HG03439 (cell line): Measurements from ENCODE around the gene FUBP3.

ENCODE experiments used
- ATAC-seq: cut with Tn5 transposase; IDR thresholded peaks from one replicate; pipeline ENCODE4 v1.9.1; 2021; ENCODE audit warnings: mild to moderate bottlenecking, moderate library complexity; ENCODE audit not compliant: unreplicated experiment

FUBP3 gene

DNA sequence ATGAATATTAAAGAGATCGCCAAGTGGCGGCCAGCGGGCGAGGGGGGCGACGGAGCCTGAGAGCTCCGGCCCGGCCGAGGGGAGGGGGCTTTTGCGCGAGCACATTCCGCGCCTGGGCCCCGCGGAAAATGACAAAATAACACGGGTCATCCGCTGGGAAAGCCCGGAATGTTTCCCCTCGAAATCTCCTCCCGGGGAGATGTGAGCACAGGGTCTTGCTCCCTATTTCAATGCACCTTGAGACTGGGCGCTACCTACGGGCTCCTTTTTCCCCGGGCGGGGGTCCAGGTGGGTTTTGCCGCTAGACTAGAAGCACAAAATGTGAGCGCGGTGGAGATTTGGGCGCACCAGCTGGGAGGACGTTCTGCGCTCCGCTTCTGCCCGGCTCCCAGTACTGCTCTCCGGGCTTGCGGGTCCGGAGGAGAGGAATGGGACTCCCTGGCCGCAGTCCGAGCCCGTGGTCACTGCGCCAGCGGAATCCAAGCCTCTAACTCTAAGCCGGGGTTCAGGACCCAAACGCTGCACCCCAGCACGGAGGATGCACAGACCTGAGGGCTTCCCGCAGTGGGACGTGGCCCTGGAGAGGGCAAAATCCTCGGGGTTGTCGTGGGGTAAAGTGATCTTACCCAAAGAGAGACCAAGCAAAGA is 82.2 kb downstream of the FUBP3 start:
- ATAC-seq, result no peak

GRCh38 chr9:130662099-130662969 is 83.0 kb downstream of the FUBP3 start:
- ATAC-seq, result no peak

DNA sequence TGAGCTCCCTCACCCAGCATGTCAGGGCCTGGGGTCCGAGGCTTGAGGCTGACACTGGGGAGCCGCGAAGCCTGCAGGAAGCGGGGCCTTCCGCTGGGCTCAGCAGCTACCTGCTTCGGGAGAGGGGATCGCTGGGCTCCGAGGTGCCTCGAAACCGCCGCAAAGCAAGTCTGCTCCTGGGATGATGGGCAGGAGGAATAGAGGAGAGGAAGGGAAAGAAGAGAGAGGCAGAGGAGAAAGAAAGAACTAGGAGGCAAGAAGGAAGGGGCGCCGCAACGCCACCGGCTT is 83.5 kb downstream of the FUBP3 start:
- ATAC-seq, result no peak

- no peak for ATAC-seq
Observed at GRCh38 chr9:130663258-130663976, 84.0 kb downstream of the FUBP3 start.

GRCh38 chr9:130663977-130664250 is 84.5 kb downstream of the FUBP3 start:
- ATAC-seq, result no peak

DNA sequence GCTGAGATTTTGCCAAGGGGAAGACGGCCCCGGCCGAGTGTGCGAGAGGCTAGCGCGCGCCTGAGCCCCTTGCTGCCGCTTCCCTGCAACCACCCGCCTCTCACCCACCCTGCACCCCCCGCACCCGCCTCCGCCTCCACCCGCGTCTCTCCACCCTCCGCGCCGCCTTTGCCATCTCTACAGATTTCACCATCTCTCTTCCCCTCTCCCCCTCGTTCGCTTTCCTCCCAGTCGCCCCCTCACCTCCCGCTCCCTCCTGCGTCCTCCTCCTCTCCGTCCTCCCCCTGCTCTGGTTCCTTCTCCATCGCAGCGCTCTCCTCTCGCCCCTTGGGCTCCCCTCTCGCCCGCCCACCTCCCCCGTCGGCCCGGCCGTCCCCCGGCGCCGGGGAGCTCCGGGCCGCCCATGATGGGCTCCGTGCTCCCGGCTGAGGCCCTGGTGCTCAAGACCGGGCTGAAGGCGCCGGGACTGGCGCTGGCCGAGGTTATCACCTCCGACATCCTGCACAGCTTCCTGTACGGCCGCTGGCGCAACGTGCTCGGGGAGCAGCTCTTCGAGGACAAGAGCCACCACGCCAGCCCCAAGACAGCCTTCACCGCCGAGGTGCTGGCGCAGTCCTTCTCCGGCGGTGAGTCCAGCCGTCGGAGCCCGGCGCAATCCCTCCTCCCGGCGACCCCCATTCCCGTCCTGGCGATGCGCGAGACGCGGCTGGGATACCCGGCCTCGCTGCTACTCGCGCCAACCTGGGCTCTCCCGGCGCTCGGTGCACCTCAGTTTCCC is 85.1 kb downstream of the FUBP3 start, which contains the start of gene PRDM12:
Gene PRDM12 (plus strand): TSS at position 344 of the 778 bp plus-strand sequence. CDS start 60 bp downstream, at position 404.
- no peak for ATAC-seq

- no peak for ATAC-seq
Observed at GRCh38 chr9:130665029-130665430, 85.7 kb downstream of the FUBP3 start.

GRCh38 chr9:130665431-130666392 is 86.3 kb downstream of the FUBP3 start:
- ATAC-seq, result no peak

DNA sequence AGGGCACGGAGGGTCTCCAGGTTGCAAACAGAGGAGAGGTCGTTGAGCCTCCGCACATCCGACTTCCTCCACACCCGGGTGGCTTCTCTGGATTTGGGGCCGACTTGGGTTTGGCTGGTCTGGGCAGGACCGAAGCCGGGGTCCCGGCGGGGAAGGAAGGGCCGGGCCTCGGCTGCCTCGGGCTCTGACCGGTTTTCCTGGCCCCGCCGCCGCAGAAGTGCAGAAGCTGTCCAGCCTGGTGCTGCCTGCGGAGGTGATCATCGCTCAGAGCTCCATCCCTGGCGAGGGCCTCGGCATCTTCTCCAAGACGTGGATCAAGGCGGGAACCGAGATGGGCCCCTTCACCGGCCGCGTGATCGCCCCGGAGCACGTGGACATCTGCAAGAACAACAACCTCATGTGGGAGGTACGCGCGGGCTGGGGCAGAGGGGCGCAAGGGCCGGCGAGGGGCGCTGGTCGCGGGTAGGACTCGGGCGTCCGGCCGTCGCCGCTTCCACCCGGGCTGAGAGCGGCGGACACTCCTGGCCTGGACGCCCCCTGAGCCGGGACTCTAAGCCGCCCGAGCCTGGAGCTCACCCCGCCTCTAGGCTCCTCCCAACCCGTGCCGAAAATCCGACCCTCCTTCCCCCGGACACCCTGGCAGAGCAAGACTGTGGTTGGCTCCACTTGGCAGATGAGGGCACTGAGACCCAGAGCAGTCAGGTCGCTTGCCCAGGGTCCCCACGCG is 87.2 kb downstream of the FUBP3 start:
- ATAC-seq, result no peak

GRCh38 chr9:130667120-130667435 is 87.7 kb downstream of the FUBP3 start:
- no peak for ATAC-seq

DNA sequence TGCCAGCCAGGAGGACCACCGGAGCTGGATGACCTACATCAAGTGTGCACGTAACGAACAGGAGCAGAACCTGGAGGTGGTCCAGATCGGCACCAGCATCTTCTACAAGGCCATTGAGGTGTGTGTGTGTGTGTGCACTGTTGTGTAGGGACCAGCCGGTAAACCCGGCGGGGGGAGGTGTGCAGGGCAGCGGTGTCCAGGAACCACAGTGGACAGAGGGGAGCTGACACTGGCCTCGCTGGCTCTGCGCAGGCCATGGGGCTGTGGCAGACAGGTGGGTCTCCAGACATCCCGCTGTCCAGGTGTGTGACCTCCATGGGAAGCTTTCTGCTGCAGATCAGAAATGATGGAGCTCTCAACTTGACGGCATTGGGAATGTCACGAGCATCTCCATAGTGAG is 88.8 kb downstream of the FUBP3 start:
- no peak for ATAC-seq

- ATAC-seq, result no peak
Observed at GRCh38 chr9:130668659-130669058, 89.3 kb downstream of the FUBP3 start.

- ATAC-seq, result no peak
Observed at GRCh38 chr9:130669965-130670364, 90.6 kb downstream of the FUBP3 start.

- no peak for ATAC-seq
Observed at GRCh38 chr9:130670644-130671043, 91.3 kb downstream of the FUBP3 start.

DNA sequence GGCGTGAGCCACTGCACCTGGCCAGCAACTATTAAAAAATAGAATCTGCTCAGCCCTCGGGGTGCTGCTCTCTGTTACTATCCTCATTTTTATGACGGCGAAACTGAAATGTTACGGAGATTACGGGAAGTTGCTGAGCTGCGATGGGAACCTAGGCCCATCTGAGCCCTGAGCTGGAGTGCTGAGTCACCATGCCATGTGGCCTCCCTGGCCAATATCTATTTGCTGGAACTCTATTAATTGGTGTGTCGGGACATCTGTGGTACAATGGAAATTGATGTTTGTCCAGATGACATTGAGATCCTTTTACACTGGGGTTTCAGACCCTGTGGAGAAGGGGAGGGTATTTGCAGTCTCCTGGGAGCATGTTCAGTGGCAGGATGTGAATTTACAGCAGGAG is 93.1 kb downstream of the FUBP3 start:
- no peak for ATAC-seq

- ATAC-seq, result no peak
Observed at GRCh38 chr9:130672933-130673615, 93.7 kb downstream of the FUBP3 start.

- ATAC-seq, result no peak
Observed at GRCh38 chr9:130675396-130675795, 96.0 kb downstream of the FUBP3 start.

GRCh38 chr9:130677252-130677651 is 97.9 kb downstream of the FUBP3 start:
- ATAC-seq, result no peak
